K562 (cell line): ENCODE measurements around the gene TBC1D16. TPM values are rescaled to one million over a fixed set of nuclear protein-coding genes. Genes with fewer than 3 reads are reported as not detected.
"Not testable (repeated sequence)": the region's sequence is repeated elsewhere in the genome, so short reads cannot be mapped to it uniquely, and the experiment has no call there.

ENCODE experiments used
- ATAC-seq: fragments of 200-7000 bp; cut with Tn5 transposase; 3 replicates; pipeline ENCODE4 v1.9.1; 2020; ENCODE audit warnings: moderate library complexity
- BruUV-seq: library from RNA; stranded (reverse); fragments of 400-500 nt; replicated peaks from 2 replicates; lab custom pipeline; 2021; lab: Mats Ljungman, UMichigan
- CTCF ChIA-PET: fragments of 300-600 bp; formaldehyde crosslinking; extraction: SDS; loops from one replicate; lab custom pipeline; 2021; ENCODE audit warnings: low intra/inter-chr PET ratio; lab: Yijun Ruan, JAX
- POLR2A ChIA-PET: fragments of 300-600, 350-650 bp; sonication (Branson Sonifier 250); formaldehyde crosslinking; extraction: SDS; loops from one replicate; lab custom pipeline; 2021; ENCODE audit warnings: antibody characterized with exemption, inconsistent platforms; lab: Yijun Ruan, JAX
- DNase-seq, 4 experiments: peaks; one replicate each; pipeline versions ENCODE4 v3.0.0 to v3.0.0-alpha.2; 2011 to 2018; ENCODE audit warnings: low spot score in 3 of 4, mixed read lengths in 3 of 4; ENCODE audit errors: extremely low read depth in 1 of 4
- FAIRE-seq: peaks from 2 replicates; lab custom pipeline; 2011; peaks lifted over from hg19 to GRCh38; lab: Jason Lieb, UNC
- H2AFZ ChIP-seq: 2 replicates; pipeline ENCODE4 v1.6.0; 2011; ENCODE audit warnings: low read depth, low read length, control low read depth, inconsistent platforms
- H3K27ac ChIP-seq: fragments of 200-600 bp; 3 replicates; pipeline ENCODE4 v1.8.0; 2011; ENCODE audit warnings: low read depth, mild to moderate bottlenecking, control low read depth, inconsistent platforms, low read length, moderate library complexity, mixed read lengths; ENCODE audit errors: extremely low read depth
- H3K27me3 ChIP-seq, 2 experiments: fragments of 300-600 bp in 1 of 2; 2 replicates in 1 of 2; 3 replicates in 1 of 2; pipeline versions ENCODE4 v1.6.0 to v1.8.0; 2011; ENCODE audit warnings: inconsistent platforms in 2 of 2, low read length in 2 of 2, mild to moderate bottlenecking in 1 of 2, mixed read lengths in 1 of 2, moderate library complexity in 1 of 2; ENCODE audit not compliant: control insufficient read depth in 2 of 2, insufficient read depth in 2 of 2
- H3K36me3 ChIP-seq: fragments of 300-600 bp; 3 replicates; pipeline ENCODE4 v1.8.0; 2011; ENCODE audit warnings: mild to moderate bottlenecking, low read length, inconsistent platforms; ENCODE audit not compliant: control insufficient read depth, insufficient read depth
- H3K4me1 ChIP-seq, 2 experiments: fragments of 200-600 bp in 1 of 2; replicated peaks in 1 of 2; 2 replicates in 1 of 2; 3 replicates in 1 of 2; pipeline versions ENCODE4 v1.5.1 to v1.8.0; 2011; ENCODE audit warnings: inconsistent platforms in 2 of 2, low read length in 2 of 2, mild to moderate bottlenecking in 1 of 2, mixed read lengths in 1 of 2, moderate library complexity in 1 of 2; ENCODE audit not compliant: control insufficient read depth in 2 of 2, insufficient read depth in 2 of 2
- H3K4me2 ChIP-seq: 2 replicates; pipeline ENCODE4 v1.6.1; 2011; ENCODE audit warnings: low read length, control low read depth, inconsistent platforms, mixed read lengths; ENCODE audit not compliant: insufficient read depth
- H3K4me3 ChIP-seq: fragments of 200-600 bp; sonication (generic), shearing (Covaris generic); 2 replicates; pipeline ENCODE4 v1.5.1; 2016; ENCODE audit warnings: control low read depth, inconsistent platforms
- H3K79me2 ChIP-seq: fragments of 200-600 bp; 3 replicates; pipeline ENCODE4 v1.8.0; 2011; ENCODE audit warnings: low read length, inconsistent platforms; ENCODE audit not compliant: control insufficient read depth, insufficient read depth
- H3K9ac ChIP-seq, 2 experiments: 2 replicates each; pipeline versions ENCODE4 v1.6.0 to v1.6.1; 2011; ENCODE audit warnings: low read depth in 2 of 2, low read length in 2 of 2, control low read depth in 1 of 2, inconsistent platforms in 1 of 2, mild to moderate bottlenecking in 1 of 2, mixed read lengths in 1 of 2; ENCODE audit not compliant: insufficient read depth in 1 of 2
- H3K9me1 ChIP-seq: one replicate; pipeline ENCODE4 v1.6.0; 2011; ENCODE audit warnings: inconsistent platforms, mild to moderate bottlenecking, low read length, moderate library complexity; ENCODE audit not compliant: control insufficient read depth, insufficient read depth
- H3K9me3 ChIP-seq: replicated peaks from 2 replicates; pipeline ENCODE4 v1.5.1; 2011; ENCODE audit warnings: low read depth, low read length, inconsistent platforms; ENCODE audit not compliant: control insufficient read depth, insufficient read depth
- H4K20me1 ChIP-seq: replicated peaks from 2 replicates; pipeline ENCODE4 v1.6.1; 2011; ENCODE audit warnings: low read length, inconsistent platforms, mixed read lengths; ENCODE audit not compliant: control insufficient read depth, insufficient read depth
- FOXA1 ChIP-seq: fragments of 450-650 bp; IDR thresholded peaks from 2 replicates; pipeline ENCODE4 v1.6.1; 2016; ENCODE audit warnings: mild to moderate bottlenecking, borderline replicate concordance
- GTF2B ChIP-seq: IDR thresholded peaks from 2 replicates; pipeline ENCODE4 v1.6.1; 2011; ENCODE audit not compliant: insufficient read length; ENCODE audit errors: extremely low read depth
- KAT8 ChIP-seq: fragments of 450-650 bp; IDR thresholded peaks from 2 replicates; pipeline ENCODE4 v1.6.1; 2016; ENCODE audit warnings: low read depth, mild to moderate bottlenecking
- KLF10 ChIP-seq: fragments of 250-450 bp; sonication (Bioruptor Pico); IDR thresholded peaks from 2 replicates; pipeline ENCODE4 v1.6.1; 2021; ENCODE audit warnings: matching md5 sums
- KLF16 ChIP-seq: IDR thresholded peaks from 2 replicates; pipeline ENCODE4 v1.6.1; 2016; ENCODE audit warnings: antibody characterized with exemption
- MEIS2 ChIP-seq: fragments of 450-650 bp; IDR thresholded peaks from 2 replicates; pipeline ENCODE4 v1.6.1; 2014; ENCODE audit warnings: mild to moderate bottlenecking; ENCODE audit not compliant: partially characterized antibody
- MTA3 ChIP-seq: fragments of 450-650 bp; formaldehyde crosslinking; IDR thresholded peaks from 2 replicates; pipeline ENCODE4 v1.6.1; 2017; ENCODE audit warnings: mild to moderate bottlenecking, borderline replicate concordance
- RBFOX2 ChIP-seq: fragments of 200-400 bp; formaldehyde crosslinking; IDR thresholded peaks from 2 replicates; pipeline ENCODE4 v1.6.1; 2017; ENCODE audit warnings: low read depth, mild to moderate bottlenecking, low read length, moderate library complexity
- ZNF239 ChIP-seq: fragments of 250-450 bp; sonication (Bioruptor Pico); IDR thresholded peaks from 2 replicates; pipeline ENCODE4 v1.4.0; 2020; ENCODE audit warnings: mild to moderate bottlenecking
- ZNF511 ChIP-seq: sonication (generic); formaldehyde crosslinking; IDR thresholded peaks from 2 replicates; pipeline ENCODE4 v1.8.0; 2022; ENCODE audit warnings: mild to moderate bottlenecking, missing genetic modification reagents
- ZNF696 ChIP-seq: fragments of 250-450 bp; sonication (Bioruptor Pico); conservative IDR thresholded peaks from 2 replicates; pipeline ENCODE4 v1.4.0; 2020; ENCODE audit warnings: mild to moderate bottlenecking, moderate library complexity
- ZNF785 ChIP-seq: fragments of 250-450 bp; sonication (Bioruptor Pico); IDR thresholded peaks from 2 replicates; pipeline ENCODE4 v1.4.0; 2020; ENCODE audit warnings: mild to moderate bottlenecking
- WGBS: fragments of 100-300 bp; shearing (Covaris generic); methylation state at CpG from one replicate; pipeline ENCODE4 v1.1.6; 2016; ENCODE audit warnings: low coverage, mixed read lengths; ENCODE audit not compliant: insufficient coverage; ENCODE audit errors: missing lambda C conversion rate; 5-methylcytosine and 5-hydroxymethylcytosine counted together
- in situ Hi-C: fragments of 300-500 bp; cut with MboI; formaldehyde crosslinking; loops from 4 replicates; pipeline ENCODE4 v1.15.0; 2018; ENCODE audit warnings: inconsistent platforms, mixed read lengths
- intact Hi-C: fragments of 100-400 bp; cut with micrococcal nuclease; formaldehyde crosslinking; loops from 2 replicates; pipeline ENCODE4 v1.14.2; 2022
- polyA plus RNA-seq, 8 experiments: library from polyadenylated mRNA; depleted of rRNA in 4 of 8; stranded (reverse) in 5 of 8; unstranded in 3 of 8; fragments of >200 nt; fragmentation: Nextera tagmentation in 2 of 8; fragmentation: Illumina TruSeq in 1 of 8; extraction: Ambion mirVana in 2 of 8; extraction: Trizol in 1 of 8; gene quantifications; 2 replicates each; pipeline versions ENCODE4 v1.2.1 to v1.2.3, GENCODE V29; 2011 to 2014; ENCODE audit warnings: inconsistent platforms in 1 of 8, missing spikeins in 1 of 8
- total RNA-seq, 7 experiments: library from RNA; depleted of rRNA in 6 of 7; stranded (reverse); fragments of >200 nt in 6 of 7; fragmentation: Illumina TruSeq in 2 of 7; extraction: Trizol in 2 of 7; gene quantifications; 2 replicates each; pipeline versions ENCODE4 v1.2.1 to v1.2.3, GENCODE V29; 2011 to 2021; ENCODE audit warnings: low replicate concordance in 1 of 7

The TBC1D16 gene
- total and polyA plus RNA-seq, 9 of the 15 experiments (the other 6 are each of a cell fraction or from before 2014, with no cell fraction given), result 0.01 to 0.20 (median 0.03) TPM; not detected in 1

- H4K20me1 ChIP-seq, result peaks cover 3% of the 10 kb centered on the region; the same call in 1 of the 2 replicates
- H3K27ac ChIP-seq, result no peak overlapping the region
- H3K79me2 ChIP-seq, result no peaks in the 10 kb centered on the region
- WGBS, result 44% methylated on average over 13 of the region's 13 CpGs
- no TSS peak for BruUV-seq
- no peak overlapping the region for H2AFZ ChIP-seq
- H3K36me3 ChIP-seq, result no peaks in the 10 kb centered on the region
- H3K4me3 ChIP-seq, result no peak overlapping the region
- no peaks in the 10 kb centered on the region for H3K9me1 ChIP-seq
- no peak overlapping the region for H3K9ac ChIP-seq
- TF ChIP-seq RBFOX2 (no peak), MTA3 (no peak), MEIS2 (no peak), KLF16 (no peak), KAT8 (no peak), ZNF511 (CRISPR knock-in tag) (no peak), ZNF696 (CRISPR knock-in tag) (no peak), ZNF239 (CRISPR knock-in tag) (no peak), GTF2B (no peak), KLF10 (CRISPR knock-in tag) (no peak), FOXA1 (no peak), ZNF785 (no peak)
- intact Hi-C loops (loop anchor here (5.0 kb wide), 1 partner anchor 182 kb away; no protein-coding TSS in a partner anchor), in situ Hi-C loops (no loop called here)
- no peak for DNase-seq
- ATAC-seq, result no peak
- FAIRE-seq, result no peak
- H3K4me2 ChIP-seq, result no peak overlapping the region
- ChIA-PET CTCF (no interaction called here), POLR2A (interaction anchor here (0.6 to 1.2 kb wide), 2 partner anchors 11 to 833 kb away, joined by 3 to 6 read pairs; no protein-coding TSS in a partner anchor)
- H3K4me1 ChIP-seq, result peaks cover 16 to 31% of the 10 kb centered on the region in 2 experiments
- H3K9me3 ChIP-seq, result no peaks in the 10 kb centered on the region
- peaks cover 21 to 48% of the 10 kb centered on the region in 2 experiments for H3K27me3 ChIP-seq
These were observed 41.1 kb downstream of the TBC1D16 start for GRCh38 chr17:79994602-79995001.

- H3K9ac ChIP-seq, H3K79me2 ChIP-seq, H4K20me1 ChIP-seq, H3K4me3 ChIP-seq, H3K27ac ChIP-seq, CTCF ChIA-PET, H3K36me3 ChIP-seq, FAIRE-seq, H3K4me2 ChIP-seq, DNase-seq, H3K9me3 ChIP-seq, ATAC-seq, H2AFZ ChIP-seq, in situ Hi-C loops, H3K9me1 ChIP-seq, BruUV-seq: not testable (repeated sequence)
- POLR2A ChIA-PET, result interaction anchor here (1.1 to 1.2 kb wide), 2 partner anchors 11 to 12 kb away, joined by 3 to 6 read pairs; no protein-coding TSS in a partner anchor
- intact Hi-C loops, result loop anchor here (5.0 kb wide), 1 partner anchor 182 kb away; no protein-coding TSS in a partner anchor
- Histone ChIP-seq H3K4me1 (peaks cover 16 to 31% of the 10 kb centered on the region in 2 experiments), H3K27me3 (peaks cover 25 to 50% of the 10 kb centered on the region in 2 experiments)
- 13% methylated on average over 4 of the region's 4 CpGs for WGBS
These were observed 41.5 kb downstream of the TBC1D16 start for GRCh38 chr17:79994228-79994569.
